Bronchial epithelial cell (primary cell): ENCODE measurements around the gene RSBN1L. TPM values are rescaled to one million over a fixed set of nuclear protein-coding genes. Genes with fewer than 3 reads are reported as not detected.

Source experiments
- DNase-seq: peaks from one replicate; pipeline ENCODE4 v3.0.0-alpha.2; 2010; ENCODE audit warnings: low read depth
- FAIRE-seq: peaks from 2 replicates; lab custom pipeline; 2011; peaks lifted over from hg19 to GRCh38; lab: Jason Lieb, UNC
- H3K27me3 ChIP-seq: 2 replicates; pipeline ENCODE4 v1.5.1; 2011; ENCODE audit warnings: low read length; ENCODE audit not compliant: control insufficient read depth, insufficient read depth
- H3K36me3 ChIP-seq: 2 replicates; pipeline ENCODE4 v1.5.1; 2011; ENCODE audit warnings: low read length; ENCODE audit not compliant: control insufficient read depth, insufficient read depth
- H3K4me3 ChIP-seq: 2 replicates; pipeline ENCODE4 v1.5.1; 2011; ENCODE audit warnings: mild to moderate bottlenecking, low read depth, low read length, control low read depth
- total RNA-seq: library from RNA; depleted of rRNA; stranded (reverse); fragments of >200 nt; gene quantifications from 2 replicates; pipeline ENCODE4 v1.2.1, GENCODE V29; 2014
- TF ChIP-seq, protein P1 (sequence below): IDR thresholded peaks from 2 replicates; pipeline ENCODE4 v1.5.1; 2011; ENCODE audit warnings: mild to moderate bottlenecking, moderate library complexity, low read length, control low read depth, inconsistent platforms; ENCODE audit not compliant: insufficient read depth, severe bottlenecking

RSBN1L gene
- total RNA-seq, 1 donor from 2014 or later: 17.9 TPM

DNA sequence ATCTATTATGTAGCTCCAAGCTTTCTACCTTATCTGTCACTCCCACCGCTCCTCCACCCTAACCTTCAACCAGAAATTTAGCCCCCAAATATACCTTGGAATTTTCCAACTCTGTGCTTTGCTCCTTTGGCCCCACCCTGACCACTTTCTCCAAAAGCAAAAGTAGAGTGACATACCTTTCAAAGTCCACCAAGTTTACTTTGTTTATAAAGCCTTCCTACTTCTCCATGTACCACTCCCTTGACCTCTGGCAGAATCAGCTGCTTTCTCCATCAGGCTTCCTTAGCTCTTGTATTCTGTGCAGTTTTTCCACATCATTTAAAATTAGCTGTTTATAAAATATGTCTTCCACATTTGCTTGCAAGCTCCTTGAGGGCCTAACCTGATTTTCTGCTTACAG lies 40.9 kb upstream of the RSBN1L start:
- H3K4me3 ChIP-seq: no peak overlapping the region
- DNase-seq (no peak), FAIRE-seq (no peak)
- no peaks in the 10 kb centered on the region for H3K27me3 ChIP-seq
- H3K36me3 ChIP-seq: no peaks in the 10 kb centered on the region
- TF ChIP-seq, protein P1, sequence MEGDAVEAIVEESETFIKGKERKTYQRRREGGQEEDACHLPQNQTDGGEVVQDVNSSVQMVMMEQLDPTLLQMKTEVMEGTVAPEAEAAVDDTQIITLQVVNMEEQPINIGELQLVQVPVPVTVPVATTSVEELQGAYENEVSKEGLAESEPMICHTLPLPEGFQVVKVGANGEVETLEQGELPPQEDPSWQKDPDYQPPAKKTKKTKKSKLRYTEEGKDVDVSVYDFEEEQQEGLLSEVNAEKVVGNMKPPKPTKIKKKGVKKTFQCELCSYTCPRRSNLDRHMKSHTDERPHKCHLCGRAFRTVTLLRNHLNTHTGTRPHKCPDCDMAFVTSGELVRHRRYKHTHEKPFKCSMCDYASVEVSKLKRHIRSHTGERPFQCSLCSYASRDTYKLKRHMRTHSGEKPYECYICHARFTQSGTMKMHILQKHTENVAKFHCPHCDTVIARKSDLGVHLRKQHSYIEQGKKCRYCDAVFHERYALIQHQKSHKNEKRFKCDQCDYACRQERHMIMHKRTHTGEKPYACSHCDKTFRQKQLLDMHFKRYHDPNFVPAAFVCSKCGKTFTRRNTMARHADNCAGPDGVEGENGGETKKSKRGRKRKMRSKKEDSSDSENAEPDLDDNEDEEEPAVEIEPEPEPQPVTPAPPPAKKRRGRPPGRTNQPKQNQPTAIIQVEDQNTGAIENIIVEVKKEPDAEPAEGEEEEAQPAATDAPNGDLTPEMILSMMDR: no peak

DNA sequence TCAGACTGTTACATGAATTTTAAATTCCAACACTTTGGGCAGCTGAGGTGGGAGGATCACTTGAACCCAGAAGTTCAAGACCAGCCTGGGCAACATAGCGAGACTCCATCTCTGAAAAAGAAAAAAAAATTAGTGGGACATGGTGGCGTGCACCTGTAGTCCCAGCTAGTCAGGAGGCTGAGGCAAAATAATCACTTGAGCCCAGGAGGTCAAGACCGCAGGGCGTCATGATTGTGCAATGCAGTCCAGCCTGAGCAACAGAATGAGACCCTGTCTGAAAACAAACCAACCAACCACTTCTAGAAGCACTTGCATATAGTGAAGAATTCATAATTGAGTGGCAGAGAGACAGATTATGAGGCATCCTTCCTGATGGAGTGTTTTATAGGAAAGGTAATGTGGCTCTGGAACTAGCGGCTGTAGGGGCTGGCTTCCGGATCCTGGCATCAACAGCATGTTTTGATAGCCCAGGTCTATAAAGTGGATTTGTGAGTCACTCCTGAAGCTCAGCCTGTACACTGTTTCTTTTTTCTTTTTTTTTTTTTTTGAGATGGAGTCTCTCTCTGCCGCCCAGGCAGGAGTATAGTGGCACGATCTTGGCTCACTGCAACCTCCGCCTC lies 40.3 kb upstream of the RSBN1L start:
- FAIRE-seq: no peak
- H3K36me3 ChIP-seq: no peaks in the 10 kb centered on the region
- TF ChIP-seq, protein P1: no peak
- no peaks in the 10 kb centered on the region for H3K27me3 ChIP-seq
- no peak overlapping the region for H3K4me3 ChIP-seq
- DNase-seq: no peak

DNA sequence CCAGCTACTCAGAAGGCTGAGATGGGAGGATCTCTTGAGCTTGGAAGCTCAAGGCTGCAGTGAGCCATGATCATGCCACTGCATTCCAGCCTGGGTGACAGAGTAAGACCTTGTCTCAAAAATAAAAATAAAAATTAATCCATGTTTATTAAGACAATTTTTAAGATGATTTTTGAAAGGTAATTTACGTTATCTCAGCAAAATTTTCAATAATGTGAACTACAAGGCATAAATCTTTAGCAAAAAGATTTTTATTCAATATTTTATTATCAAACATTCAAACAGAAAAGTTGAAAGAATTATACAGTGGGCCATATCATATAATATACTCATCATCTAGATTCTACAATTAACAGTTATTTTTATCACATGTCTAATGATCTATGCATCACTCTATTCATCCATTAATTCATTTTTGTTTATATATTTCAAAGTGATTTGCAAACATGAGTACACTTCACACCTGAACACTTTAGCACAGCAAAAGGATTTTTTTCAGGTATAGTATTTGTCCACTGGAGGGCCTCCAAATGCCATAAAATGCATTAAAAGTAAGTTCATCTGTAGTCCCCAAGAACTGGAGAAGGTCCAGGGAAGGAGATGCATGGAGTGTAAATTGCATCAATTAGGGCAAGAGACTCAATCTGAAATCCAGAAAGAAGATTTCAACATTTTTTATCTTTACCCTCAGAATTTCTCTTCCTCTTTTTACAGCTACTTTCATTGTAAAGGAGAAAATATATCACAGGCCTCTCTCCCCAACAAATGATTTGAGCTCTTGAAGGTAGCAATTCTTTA lies 38.6 kb upstream of the RSBN1L start:
- DNase-seq (peak; percentile 49), FAIRE-seq (no peak)
- TF ChIP-seq, protein P1: peak; percentile 34

DNA sequence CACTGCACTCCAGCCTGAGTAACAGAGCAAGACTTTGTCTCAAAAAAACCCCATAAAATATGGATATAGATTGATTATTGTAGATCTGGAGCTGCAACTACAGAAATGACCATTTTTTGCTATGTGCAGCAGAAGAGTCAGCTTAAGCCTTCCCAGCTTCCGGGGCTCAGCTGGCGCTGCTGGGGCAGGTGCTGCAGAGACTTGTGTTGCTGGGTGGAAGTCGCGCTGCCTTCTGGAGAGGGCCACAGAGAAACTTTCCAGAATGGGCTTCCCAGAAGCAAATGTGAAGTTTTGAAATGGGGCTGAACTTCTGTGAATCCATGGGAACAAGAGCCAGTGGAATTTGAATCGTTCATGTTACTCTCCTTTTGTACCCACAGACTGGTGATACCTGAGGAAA lies 37.3 kb upstream of the RSBN1L start:
- no peaks in the 10 kb centered on the region for H3K27me3 ChIP-seq
- DNase-seq (no peak), FAIRE-seq (no peak)
- TF ChIP-seq, protein P1: no peak
- no peak overlapping the region for H3K4me3 ChIP-seq
- no peaks in the 10 kb centered on the region for H3K36me3 ChIP-seq

More for the DNA sequence above, 38.6 kb upstream of the RSBN1L start:
- H3K36me3 ChIP-seq: no peaks in the 10 kb centered on the region
- H3K4me3 ChIP-seq: no peak overlapping the region
- no peaks in the 10 kb centered on the region for H3K27me3 ChIP-seq

DNA sequence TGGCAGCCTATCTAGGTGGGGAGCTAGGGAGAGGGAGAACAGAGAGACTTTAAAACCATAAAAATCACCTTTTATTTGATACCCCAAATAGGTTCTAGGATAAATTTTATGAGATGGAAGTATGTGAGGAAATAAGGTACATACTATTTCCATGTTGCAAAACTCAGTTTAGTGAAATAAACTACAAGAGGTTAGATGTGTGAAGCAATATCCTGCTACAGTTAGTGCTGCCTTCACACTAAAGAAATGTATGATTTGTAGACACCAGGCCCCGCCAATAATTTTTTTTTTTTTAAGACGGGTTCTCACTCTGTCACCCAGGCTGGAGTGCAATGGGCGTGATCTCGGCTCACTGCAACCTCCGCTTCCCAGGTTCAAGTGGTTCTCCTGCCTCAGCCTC lies 34.4 kb upstream of the RSBN1L start:
- DNase-seq: no peak
- Histone ChIP-seq H3K4me3 (no peak overlapping the region), H3K36me3 (no peaks in the 10 kb centered on the region), H3K27me3 (no peaks in the 10 kb centered on the region)
- FAIRE-seq: no peak
- TF ChIP-seq, protein P1: no peak
